Psoas muscle (tissue), 8 donors: ENCODE data around the gene TTLL4. TPM values are rescaled to one million over a fixed set of nuclear protein-coding genes. Genes with fewer than 3 reads are reported as not detected.

Experiments
- ATAC-seq, 4 donors: fragments of 200-7000 bp; cut with Tn5 transposase; one replicate each; pipeline ENCODE4 v1.9.1; 2020; ENCODE audit warnings: moderate library complexity in 3 of 4, mild to moderate bottlenecking in 2 of 4
- DNase-seq, 2 donors: peaks; one replicate each; pipeline ENCODE4 v3.0.0-alpha.2; 2020
- H3K27ac ChIP-seq: fragments of 200-600 bp; one replicate; pipeline ENCODE4 v1.8.0; 2022
- H3K27me3 ChIP-seq, 3 donors: fragments of 200-600 bp in 1 of 3; one replicate each; pipeline versions ENCODE4 v1.6.1 to v1.8.0; 2013 to 2022; ENCODE audit warnings: low read length in 2 of 3, mild to moderate bottlenecking in 2 of 3, moderate library complexity in 1 of 3; ENCODE audit not compliant: insufficient read depth in 3 of 3
- H3K36me3 ChIP-seq, 2 donors: fragments of 200-600 bp in 1 of 2; one replicate each; pipeline versions ENCODE4 v1.6.1 to v1.8.0; 2013 to 2022; ENCODE audit warnings: low read depth in 1 of 2, mild to moderate bottlenecking in 1 of 2, moderate library complexity in 1 of 2; ENCODE audit not compliant: insufficient read depth in 1 of 2
- H3K4me1 ChIP-seq: fragments of 200-600 bp; one replicate; pipeline ENCODE4 v1.8.0; 2022
- H3K4me3 ChIP-seq: fragments of 200-600 bp; one replicate; pipeline ENCODE4 v1.8.0; 2022; ENCODE audit warnings: mild to moderate bottlenecking
- H3K9me3 ChIP-seq: fragments of 200-600 bp; one replicate; pipeline ENCODE4 v1.8.0; 2022
- WGBS, 3 donors: extraction: QIAGEN DNeasy Blood & Tissue Kit; methylation state at CpG; one replicate each; pipeline versions ENCODE4 v1.1.6 to v1.1.7; 2013; 5-methylcytosine and 5-hydroxymethylcytosine counted together
- intact Hi-C, 2 donors: fragments of 100-400 bp; cut with DNase I; formaldehyde crosslinking; loops; one replicate each; pipeline versions ENCODE4 v1.11.0 to v1.14.2; 2022
- polyA plus RNA-seq, 3 donors: library from polyadenylated mRNA; stranded (reverse); fragments of 200-250 nt; gene quantifications; one replicate each; pipeline ENCODE4 v1.2.3, GENCODE V29; 2013
- total RNA-seq, 4 donors: library from RNA; stranded (reverse); fragmentation: NEBNext Ultra II Directional in 2 of 4; extraction: Animal tissue kit (Norgen Biotek cat#: 25700) in 2 of 4; gene quantifications; one replicate each; pipeline versions ENCODE4 v1.2.1 to v1.2.4, GENCODE V29; 2021 to 2023
- TF ChIP-seq, protein P1 (sequence below): fragments of 200-600 bp; IDR thresholded peaks from one replicate; pipeline ENCODE4 v1.8.0; 2022; ENCODE audit warnings: antibody characterized with exemption
- donor health status: healthy with polysubstance abuse.
- donor health status: DM: no; HTN: no; CAD: no; lungs with moderate emphysema.
- donor health status: Bipolar disorder and iron deficiency.
- donor health status: healthy.
- donor health status: DM: yes; HTN: yes; CAD: no.
- donor health status: DM: no; HTN: no; CAD: no.
- donor health status: DM: no; HTN: no; CAD: no.
- donor health status: DM: yes; HTN: yes; CAD: no.

TTLL4 gene
- total and polyA plus RNA-seq, 7 donors, result 9.2 to 15.7 (median 14.0) TPM

DNA sequence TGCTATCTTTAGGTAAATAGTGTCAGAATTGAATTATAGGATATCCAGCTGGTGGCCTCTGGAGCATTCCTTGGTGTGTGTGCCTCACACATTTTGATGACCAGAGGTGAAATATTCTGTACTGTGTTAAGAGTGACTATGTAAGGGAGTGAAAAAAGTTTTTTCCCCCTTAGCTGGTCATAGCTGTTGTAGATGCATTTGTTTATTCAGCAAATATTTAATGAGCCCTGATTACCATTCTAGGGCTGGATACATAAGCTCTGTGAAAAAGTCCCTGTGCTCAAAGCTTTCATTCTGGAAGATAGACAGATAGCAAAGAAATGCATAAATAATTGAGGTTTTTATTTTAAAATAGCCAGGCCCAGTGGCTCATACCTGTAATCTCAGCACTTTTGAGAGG lies 10.9 kb downstream of the TTLL4 start:
- TF ChIP-seq, protein P1, sequence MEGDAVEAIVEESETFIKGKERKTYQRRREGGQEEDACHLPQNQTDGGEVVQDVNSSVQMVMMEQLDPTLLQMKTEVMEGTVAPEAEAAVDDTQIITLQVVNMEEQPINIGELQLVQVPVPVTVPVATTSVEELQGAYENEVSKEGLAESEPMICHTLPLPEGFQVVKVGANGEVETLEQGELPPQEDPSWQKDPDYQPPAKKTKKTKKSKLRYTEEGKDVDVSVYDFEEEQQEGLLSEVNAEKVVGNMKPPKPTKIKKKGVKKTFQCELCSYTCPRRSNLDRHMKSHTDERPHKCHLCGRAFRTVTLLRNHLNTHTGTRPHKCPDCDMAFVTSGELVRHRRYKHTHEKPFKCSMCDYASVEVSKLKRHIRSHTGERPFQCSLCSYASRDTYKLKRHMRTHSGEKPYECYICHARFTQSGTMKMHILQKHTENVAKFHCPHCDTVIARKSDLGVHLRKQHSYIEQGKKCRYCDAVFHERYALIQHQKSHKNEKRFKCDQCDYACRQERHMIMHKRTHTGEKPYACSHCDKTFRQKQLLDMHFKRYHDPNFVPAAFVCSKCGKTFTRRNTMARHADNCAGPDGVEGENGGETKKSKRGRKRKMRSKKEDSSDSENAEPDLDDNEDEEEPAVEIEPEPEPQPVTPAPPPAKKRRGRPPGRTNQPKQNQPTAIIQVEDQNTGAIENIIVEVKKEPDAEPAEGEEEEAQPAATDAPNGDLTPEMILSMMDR, result no peak
- Histone ChIP-seq H3K4me1 (peaks cover 5% of the 10 kb centered on the region), H3K27me3 (no peaks in the 10 kb centered on the region), H3K27ac (no peak overlapping the region), H3K36me3 (peaks cover 0 to 3% of the 10 kb centered on the region in 2 donors), H3K4me3 (no peak overlapping the region), H3K9me3 (peaks cover 5% of the 10 kb centered on the region)
- peak in 2 of 4 donors; percentile 30 to 56 for ATAC-seq
- intact Hi-C loops, result no loop called here
- no peak for DNase-seq

DNA sequence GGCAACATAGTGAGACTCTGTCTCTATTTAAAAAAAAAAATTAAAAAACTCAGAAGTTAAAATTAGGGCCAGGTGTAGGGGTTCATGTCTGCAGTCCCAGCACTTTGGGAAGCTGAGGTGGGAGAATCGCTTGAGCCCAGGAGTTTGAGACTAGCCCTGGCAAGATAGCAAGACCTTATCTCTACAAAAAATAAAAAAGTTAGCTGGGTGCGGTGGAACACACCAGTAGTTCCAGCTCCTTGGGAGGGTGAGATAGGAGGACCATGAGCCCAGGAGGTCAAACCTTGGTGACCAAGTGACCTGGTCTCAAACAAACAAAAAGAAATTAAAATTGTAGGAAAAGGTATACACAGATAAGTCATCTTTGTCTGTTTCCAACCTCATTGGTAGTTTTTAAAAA lies 11.3 kb downstream of the TTLL4 start:
- H3K4me1 ChIP-seq, result peaks cover 5% of the 10 kb centered on the region
- H3K4me3 ChIP-seq, result no peak overlapping the region
- TF ChIP-seq, protein P1, result no peak
- intact Hi-C loops, result no loop called here
- no peaks in the 10 kb centered on the region for H3K27me3 ChIP-seq
- peaks cover 8% of the 10 kb centered on the region for H3K9me3 ChIP-seq
- H3K36me3 ChIP-seq, result no peaks in the 10 kb centered on the region
- WGBS, 3 donors, result 88 to 99% (median 94%) methylated on average over 2 of the region's 2 CpGs
- DNase-seq (no peak), ATAC-seq (no peak)
- H3K27ac ChIP-seq, result no peak overlapping the region

DNA sequence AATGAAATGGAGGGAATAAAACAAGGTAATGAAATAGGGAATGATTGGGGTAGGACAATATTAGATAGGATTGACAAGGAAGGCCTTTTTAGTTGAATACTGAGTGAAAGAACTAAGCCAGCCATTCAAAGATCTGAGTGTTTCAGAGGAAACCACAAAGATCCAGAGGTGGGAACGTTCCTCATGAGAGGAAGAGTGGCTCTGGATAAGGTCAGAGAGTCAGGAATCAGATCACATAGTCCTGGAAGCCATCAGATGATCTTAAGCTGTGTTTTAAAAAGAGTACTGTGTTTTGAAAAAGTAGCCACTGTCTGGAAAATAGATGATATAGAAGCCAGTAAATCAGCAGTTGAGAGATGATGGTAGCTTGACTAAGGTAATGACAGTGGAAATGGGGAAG lies 11.8 kb downstream of the TTLL4 start:
- Histone ChIP-seq H3K27ac (no peak overlapping the region), H3K36me3 (no peaks in the 10 kb centered on the region), H3K4me1 (peaks cover under 1% of the 10 kb centered on the region), H3K27me3 (no peaks in the 10 kb centered on the region), H3K4me3 (no peak overlapping the region), H3K9me3 (peaks cover 11% of the 10 kb centered on the region)
- intact Hi-C loops, result no loop called here
- WGBS, 3 donors, result 48 to 59% (median 50%) methylated on average over 1 of the region's 1 CpG
- DNase-seq (no peak), ATAC-seq (no peak)
- TF ChIP-seq, protein P1, result no peak

DNA sequence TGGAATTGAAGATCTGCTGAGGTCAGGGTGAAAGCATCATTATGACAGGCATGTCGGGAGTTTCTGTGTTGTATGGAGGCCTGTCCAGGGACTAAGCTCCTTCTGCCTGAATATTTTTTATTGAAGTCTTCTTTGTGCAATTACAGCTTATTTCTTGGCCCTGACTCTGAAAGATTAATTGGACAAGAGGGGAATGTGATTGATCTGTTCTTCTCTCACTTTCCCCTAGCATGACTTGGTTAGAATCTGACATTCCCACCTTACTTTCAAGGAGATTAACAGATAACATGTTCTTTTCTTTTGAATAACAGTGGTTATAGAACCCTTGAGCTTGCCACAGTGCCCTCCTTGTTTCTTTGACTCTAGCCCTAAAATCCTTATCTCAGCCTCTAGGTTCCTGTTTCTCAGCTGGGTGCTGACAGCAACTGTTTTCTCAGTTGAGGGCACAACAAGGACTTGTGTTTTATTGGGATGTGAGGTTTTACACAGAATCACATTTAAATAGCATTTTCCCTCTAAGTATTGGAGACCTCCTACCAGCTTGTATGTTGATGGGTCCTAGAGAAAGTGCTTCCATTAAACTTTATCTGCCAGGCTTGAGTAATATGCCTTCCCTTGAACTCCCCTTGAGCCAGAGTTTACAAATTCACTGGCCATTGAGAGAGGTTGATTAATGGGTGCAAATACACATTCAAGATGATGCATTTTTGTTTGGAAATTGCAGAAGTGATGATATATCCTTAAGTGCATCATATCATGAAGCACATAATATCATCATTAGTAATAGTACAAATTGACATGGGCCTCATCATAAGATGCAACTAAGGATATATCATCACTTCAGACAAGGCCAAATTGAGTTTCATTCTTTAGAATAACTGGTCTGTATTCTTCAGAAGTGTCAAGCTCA lies 12.5 kb downstream of the TTLL4 start:
- DNase-seq, result no peak
- WGBS, 3 donors, result 49 to 63% (median 61%) methylated on average over 1 of the region's 1 CpG
- H3K9me3 ChIP-seq, result peaks cover 11% of the 10 kb centered on the region
- H3K4me3 ChIP-seq, result no peak overlapping the region
- TF ChIP-seq, protein P1, result no peak
- H3K27me3 ChIP-seq, result no peaks in the 10 kb centered on the region
- H3K27ac ChIP-seq, result no peak overlapping the region
- intact Hi-C loops, result no loop called here
- no peak for ATAC-seq
- H3K36me3 ChIP-seq, result no peaks in the 10 kb centered on the region
- no peaks in the 10 kb centered on the region for H3K4me1 ChIP-seq
